ENCODE results near the gene MYF5.

DNA sequence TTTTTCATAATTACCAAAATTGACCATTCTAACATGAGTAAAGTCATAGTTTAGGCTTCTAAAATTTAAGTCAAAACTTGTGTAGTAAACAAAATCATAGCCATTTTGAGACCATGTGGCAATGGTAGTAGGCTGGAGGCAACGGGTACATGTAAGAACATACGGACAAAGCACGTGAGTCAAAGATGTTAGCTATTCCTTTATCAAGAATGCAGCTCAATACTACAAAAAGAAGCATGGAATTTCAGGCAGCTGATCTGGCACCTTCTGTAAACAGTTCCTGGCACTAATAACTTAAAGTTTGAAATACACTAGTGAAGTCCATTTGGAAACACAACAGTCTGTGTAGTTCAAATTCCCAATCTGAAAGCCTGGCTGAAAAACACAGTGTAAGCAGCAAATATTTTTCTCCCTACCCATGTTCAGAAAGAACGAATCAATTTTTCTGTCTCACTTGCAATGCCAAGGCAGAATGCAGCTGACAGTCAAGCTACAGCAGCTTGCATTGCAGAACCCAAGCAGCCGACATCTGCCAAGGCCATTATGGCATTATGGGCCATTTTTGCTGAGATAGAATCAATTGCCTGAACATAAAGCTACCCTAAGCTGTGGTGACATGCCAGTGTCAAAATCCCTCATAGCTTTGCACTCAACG is 29.3 kb downstream of the MYF5 start:
- TF ChIP-seq EZH2phosphoT487 (IDR thresholded peaks at IDR 0.05; ENCODE audit: insufficient read depth, low read depth), result no peak
- TF ChIP-seq EZH2 (IDR thresholded peaks at IDR 0.05; ENCODE audit: insufficient read depth, poor library complexity, severe bottlenecking), result no peak
